ENCODE data around the gene STK4.
A peak's percentile ranks its signal among the peaks of the same experiment; 100 is the strongest.
"Not testable (repeated sequence)": the region's sequence is repeated elsewhere in the genome, so short reads cannot be mapped to it uniquely, and the experiment has no call there.

The STK4 gene

GRCh38 chr20:45055056-45055455, 88.7 kb downstream of the STK4 start:
- DNase-seq (ENCODE audit: low spot score): no peak

- no peak for DNase-seq (ENCODE audit: low spot score)
Observed at GRCh38 chr20:45056473-45057173, 90.3 kb downstream of the STK4 start.

- DNase-seq (ENCODE audit: low spot score): no peak
Observed at GRCh38 chr20:45058168-45058850, 92.0 kb downstream of the STK4 start.

GRCh38 chr20:45059022-45059728, 92.9 kb downstream of the STK4 start:
- DNase-seq (ENCODE audit: low spot score): no peak

- no peak for DNase-seq (ENCODE audit: low spot score)
Observed at GRCh38 chr20:45060294-45060693, 94.0 kb downstream of the STK4 start.

- DNase-seq (ENCODE audit: low spot score): peak; percentile 81
Observed at GRCh38 chr20:45061244-45061643, 94.9 kb downstream of the STK4 start.

- DNase-seq (ENCODE audit: low spot score): not testable (repeated sequence)
Observed at GRCh38 chr20:45063107-45063506, 96.8 kb downstream of the STK4 start.

- DNase-seq (ENCODE audit: low spot score): no peak
Observed at GRCh38 chr20:45064812-45065211, 98.5 kb downstream of the STK4 start.

- no peak for DNase-seq (ENCODE audit: low spot score)
Observed at GRCh38 chr20:45066372-45066771, 100.1 kb downstream of the STK4 start.

- DNase-seq (ENCODE audit: low spot score): no peak
Observed at GRCh38 chr20:45067087-45067486, 100.8 kb downstream of the STK4 start.

- DNase-seq (ENCODE audit: low spot score): no peak
Observed at GRCh38 chr20:45067558-45067957, 101.2 kb downstream of the STK4 start.

- DNase-seq (ENCODE audit: low spot score): no peak
Observed at GRCh38 chr20:45069261-45069660, 102.9 kb downstream of the STK4 start.

GRCh38 chr20:45070932-45071632, 104.8 kb downstream of the STK4 start:
- DNase-seq (ENCODE audit: low spot score): no peak

GRCh38 chr20:45072066-45072465, 105.8 kb downstream of the STK4 start:
- no peak for DNase-seq (ENCODE audit: low spot score)

GRCh38 chr20:45073221-45073620, 106.9 kb downstream of the STK4 start:
- no peak for DNase-seq (ENCODE audit: low spot score)

- DNase-seq (ENCODE audit: low spot score): no peak
Observed at GRCh38 chr20:45077559-45077958, 111.2 kb downstream of the STK4 start.

- DNase-seq (ENCODE audit: low spot score): no peak
Observed at GRCh38 chr20:45080867-45081624, 114.7 kb downstream of the STK4 start.

GRCh38 chr20:45082468-45082867, 116.2 kb downstream of the STK4 start:
- DNase-seq (ENCODE audit: low spot score): no peak

GRCh38 chr20:45083127-45083526, 116.8 kb downstream of the STK4 start:
- DNase-seq (ENCODE audit: low spot score): no peak

- DNase-seq (ENCODE audit: low spot score): no peak
Observed at GRCh38 chr20:45085289-45085688, 119.0 kb downstream of the STK4 start.

- no peak for DNase-seq (ENCODE audit: low spot score)
Observed at GRCh38 chr20:45085867-45086266, 119.6 kb downstream of the STK4 start.

Data from GM03348 (cell line).